ENCODE data around the gene CYBC1. TPM values are rescaled to one million over a fixed set of nuclear protein-coding genes. Genes with fewer than 3 reads are reported as not detected.

Gene CYBC1
- total RNA-seq, 2 experiments from 2014 or later, result 470 to 679 TPM

DNA sequence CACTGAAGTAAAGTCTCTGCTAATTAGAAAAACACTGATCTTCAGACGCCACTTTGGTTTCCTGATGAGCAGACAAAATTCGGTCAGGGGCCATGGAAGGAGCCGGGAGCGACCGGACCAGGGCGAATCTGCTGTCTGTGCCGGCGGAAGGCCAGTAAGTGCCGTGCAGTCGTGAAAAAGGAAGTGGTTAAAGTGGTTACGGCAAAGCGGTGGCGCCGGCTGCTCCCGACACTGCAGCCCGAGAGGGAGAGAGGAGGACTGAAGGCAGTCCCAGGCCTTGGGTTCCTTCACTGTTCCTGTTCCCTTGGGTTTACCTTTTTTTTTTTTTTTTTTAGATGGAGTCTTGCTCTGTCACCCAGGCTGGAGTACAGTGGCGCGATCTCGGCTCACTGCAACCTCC is 49.7 kb downstream of the CYBC1 start:
- Histone ChIP-seq H3K4me3 (ENCODE audit: low read depth, low read length, poor library complexity, severe bottlenecking) (no peak overlapping the region), H3K27ac (ENCODE audit: low read depth, low read length, poor library complexity, severe bottlenecking) (peak overlapping the region; percentile 43), H4K20me1 (ENCODE audit: insufficient read depth, low read length) (no peaks in the 10 kb centered on the region), H3K4me1 (ENCODE audit: insufficient read depth, low read length, poor library complexity, severe bottlenecking) (peaks cover 29% of the 10 kb centered on the region), H3K36me3 (ENCODE audit: insufficient read depth, low read length) (peaks cover 44% of the 10 kb centered on the region), H3K9me3 (ENCODE audit: low read length) (no peaks in the 10 kb centered on the region), H3K79me2 (ENCODE audit: insufficient read depth, low read depth, low read length) (no peaks in the 10 kb centered on the region), H2AFZ (ENCODE audit: low read length) (no peak overlapping the region), H3K9me2 (ENCODE audit: insufficient read depth, low read length) (no peaks in the 10 kb centered on the region), H3K4me2 (ENCODE audit: low read length) (peak overlapping the region; percentile 15; the same call in 1 of the 2 replicates)
- BruUV-seq (replicated peaks), result no TSS peak
- intact Hi-C loops (cut with micrococcal nuclease; ENCODE audit: unreplicated experiment), result no loop called here
- peak; percentile 49 for DNase-seq (ENCODE audit: low spot score)
- POLR2A ChIA-PET, result interaction anchor here (2.0 kb wide), 1 partner anchor 34 kb away, joined by 5 read pairs; no protein-coding TSS in a partner anchor
- TF ChIP-seq, protein P1, sequence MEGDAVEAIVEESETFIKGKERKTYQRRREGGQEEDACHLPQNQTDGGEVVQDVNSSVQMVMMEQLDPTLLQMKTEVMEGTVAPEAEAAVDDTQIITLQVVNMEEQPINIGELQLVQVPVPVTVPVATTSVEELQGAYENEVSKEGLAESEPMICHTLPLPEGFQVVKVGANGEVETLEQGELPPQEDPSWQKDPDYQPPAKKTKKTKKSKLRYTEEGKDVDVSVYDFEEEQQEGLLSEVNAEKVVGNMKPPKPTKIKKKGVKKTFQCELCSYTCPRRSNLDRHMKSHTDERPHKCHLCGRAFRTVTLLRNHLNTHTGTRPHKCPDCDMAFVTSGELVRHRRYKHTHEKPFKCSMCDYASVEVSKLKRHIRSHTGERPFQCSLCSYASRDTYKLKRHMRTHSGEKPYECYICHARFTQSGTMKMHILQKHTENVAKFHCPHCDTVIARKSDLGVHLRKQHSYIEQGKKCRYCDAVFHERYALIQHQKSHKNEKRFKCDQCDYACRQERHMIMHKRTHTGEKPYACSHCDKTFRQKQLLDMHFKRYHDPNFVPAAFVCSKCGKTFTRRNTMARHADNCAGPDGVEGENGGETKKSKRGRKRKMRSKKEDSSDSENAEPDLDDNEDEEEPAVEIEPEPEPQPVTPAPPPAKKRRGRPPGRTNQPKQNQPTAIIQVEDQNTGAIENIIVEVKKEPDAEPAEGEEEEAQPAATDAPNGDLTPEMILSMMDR (conservative IDR thresholded peaks at IDR 0.05; ENCODE audit: low read length), result no peak
- TF ChIP-seq EZH2phosphoT487 (IDR thresholded peaks at IDR 0.05; ENCODE audit: borderline replicate concordance, low read depth, low read length), result no peak
- CTCF ChIA-PET (ENCODE audit: unreplicated experiment), result no interaction called here

DNA sequence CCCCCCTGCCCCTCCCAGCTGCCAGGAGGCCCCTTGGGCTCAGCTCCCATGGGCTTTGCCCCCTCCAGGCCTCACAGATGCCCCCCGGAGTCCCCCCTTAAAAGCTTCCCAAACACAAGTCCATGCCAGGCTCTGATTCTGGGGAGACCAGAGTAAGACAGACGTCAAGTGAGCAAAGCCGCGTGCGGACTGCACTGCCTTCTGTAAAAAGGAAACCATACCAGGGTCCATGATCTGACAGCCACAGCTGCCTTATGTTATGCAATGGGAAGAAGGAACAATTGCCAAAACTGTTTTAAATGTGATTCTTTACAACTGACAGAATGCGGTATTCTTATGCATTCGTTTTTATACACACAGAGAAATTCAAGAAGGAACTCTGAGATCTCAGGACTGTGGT is 50.3 kb downstream of the CYBC1 start:
- intact Hi-C loops (cut with micrococcal nuclease; ENCODE audit: unreplicated experiment), result no loop called here
- BruUV-seq (replicated peaks), result no TSS peak
- CTCF ChIA-PET (ENCODE audit: unreplicated experiment), result no interaction called here

DNA sequence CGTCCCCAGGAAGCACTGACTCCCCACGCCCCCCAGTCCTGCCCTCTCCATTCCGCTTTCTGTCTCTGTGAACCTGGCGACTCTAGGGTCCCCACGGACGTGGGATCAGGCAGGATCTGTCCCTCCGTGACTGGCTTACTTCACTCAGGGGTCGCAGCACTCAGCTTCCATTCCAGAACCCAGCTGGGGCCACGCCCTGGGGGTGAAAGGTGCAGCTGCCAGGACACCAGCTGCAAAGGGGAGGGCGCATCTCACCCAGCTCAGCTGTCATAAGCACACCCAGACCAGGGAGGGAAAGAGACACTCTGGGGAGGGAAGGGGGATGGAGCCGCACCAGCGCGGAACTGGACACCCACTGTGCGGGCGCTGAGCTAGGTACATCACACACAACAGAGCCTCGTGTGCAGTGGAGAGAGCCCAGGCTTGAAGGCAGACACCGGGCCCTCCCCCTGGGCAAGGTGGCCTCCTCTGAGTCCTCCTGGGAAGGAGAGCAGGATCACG is 50.9 kb downstream of the CYBC1 start:
- no peak for TF ChIP-seq EZH2phosphoT487 (IDR thresholded peaks at IDR 0.05; ENCODE audit: borderline replicate concordance, low read depth, low read length)
- TF ChIP-seq, protein P1 (conservative IDR thresholded peaks at IDR 0.05; ENCODE audit: low read length), result no peak
- Histone ChIP-seq H3K4me3 (ENCODE audit: low read depth, low read length, poor library complexity, severe bottlenecking) (no peak overlapping the region), H3K4me1 (ENCODE audit: insufficient read depth, low read length, poor library complexity, severe bottlenecking) (peaks cover 29% of the 10 kb centered on the region), H2AFZ (ENCODE audit: low read length) (no peak overlapping the region), H3K36me3 (ENCODE audit: insufficient read depth, low read length) (peaks cover 41% of the 10 kb centered on the region), H4K20me1 (ENCODE audit: insufficient read depth, low read length) (no peaks in the 10 kb centered on the region), H3K9me3 (ENCODE audit: low read length) (no peaks in the 10 kb centered on the region), H3K4me2 (ENCODE audit: low read length) (no peak overlapping the region), H3K79me2 (ENCODE audit: insufficient read depth, low read depth, low read length) (no peaks in the 10 kb centered on the region), H3K27ac (ENCODE audit: low read depth, low read length, poor library complexity, severe bottlenecking) (no peak overlapping the region), H3K9me2 (ENCODE audit: insufficient read depth, low read length) (no peaks in the 10 kb centered on the region)
- ChIA-PET POLR2A (interaction anchor here (1.1 kb wide), 1 partner anchor 29 kb away, joined by 3 read pairs; no protein-coding TSS in a partner anchor), CTCF (ENCODE audit: unreplicated experiment) (no interaction called here)
- intact Hi-C loops (cut with micrococcal nuclease; ENCODE audit: unreplicated experiment), result no loop called here
- DNase-seq (ENCODE audit: low spot score), result no peak
- BruUV-seq (replicated peaks), result no TSS peak

More for the DNA sequence above, 50.3 kb downstream of the CYBC1 start:
- Histone ChIP-seq H4K20me1 (ENCODE audit: insufficient read depth, low read length) (no peaks in the 10 kb centered on the region), H3K4me1 (ENCODE audit: insufficient read depth, low read length, poor library complexity, severe bottlenecking) (peaks cover 29% of the 10 kb centered on the region), H3K36me3 (ENCODE audit: insufficient read depth, low read length) (peaks cover 42% of the 10 kb centered on the region), H3K4me2 (ENCODE audit: low read length) (no peak overlapping the region), H2AFZ (ENCODE audit: low read length) (no peak overlapping the region), H3K79me2 (ENCODE audit: insufficient read depth, low read depth, low read length) (no peaks in the 10 kb centered on the region), H3K27ac (ENCODE audit: low read depth, low read length, poor library complexity, severe bottlenecking) (no peak overlapping the region), H3K9me2 (ENCODE audit: insufficient read depth, low read length) (no peaks in the 10 kb centered on the region), H3K4me3 (ENCODE audit: low read depth, low read length, poor library complexity, severe bottlenecking) (no peak overlapping the region), H3K9me3 (ENCODE audit: low read length) (no peaks in the 10 kb centered on the region)
- DNase-seq (ENCODE audit: low spot score), result no peak
- POLR2A ChIA-PET, result interaction anchor here (0.6 to 2.0 kb wide), 3 partner anchors 30 to 80 kb away, joined by 3 to 5 read pairs (median 5); no protein-coding TSS in a partner anchor
- TF ChIP-seq, protein P1 (conservative IDR thresholded peaks at IDR 0.05; ENCODE audit: low read length), result no peak
- no peak for TF ChIP-seq EZH2phosphoT487 (IDR thresholded peaks at IDR 0.05; ENCODE audit: borderline replicate concordance, low read depth, low read length)
